Measurements from ENCODE around the gene APOL2.
"Not testable (repeated sequence)": the region's sequence is repeated elsewhere in the genome, so short reads cannot be mapped to it uniquely, and the experiment has no call there.

The APOL2 gene, protein sequence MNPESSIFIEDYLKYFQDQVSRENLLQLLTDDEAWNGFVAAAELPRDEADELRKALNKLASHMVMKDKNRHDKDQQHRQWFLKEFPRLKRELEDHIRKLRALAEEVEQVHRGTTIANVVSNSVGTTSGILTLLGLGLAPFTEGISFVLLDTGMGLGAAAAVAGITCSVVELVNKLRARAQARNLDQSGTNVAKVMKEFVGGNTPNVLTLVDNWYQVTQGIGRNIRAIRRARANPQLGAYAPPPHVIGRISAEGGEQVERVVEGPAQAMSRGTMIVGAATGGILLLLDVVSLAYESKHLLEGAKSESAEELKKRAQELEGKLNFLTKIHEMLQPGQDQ

DNA sequence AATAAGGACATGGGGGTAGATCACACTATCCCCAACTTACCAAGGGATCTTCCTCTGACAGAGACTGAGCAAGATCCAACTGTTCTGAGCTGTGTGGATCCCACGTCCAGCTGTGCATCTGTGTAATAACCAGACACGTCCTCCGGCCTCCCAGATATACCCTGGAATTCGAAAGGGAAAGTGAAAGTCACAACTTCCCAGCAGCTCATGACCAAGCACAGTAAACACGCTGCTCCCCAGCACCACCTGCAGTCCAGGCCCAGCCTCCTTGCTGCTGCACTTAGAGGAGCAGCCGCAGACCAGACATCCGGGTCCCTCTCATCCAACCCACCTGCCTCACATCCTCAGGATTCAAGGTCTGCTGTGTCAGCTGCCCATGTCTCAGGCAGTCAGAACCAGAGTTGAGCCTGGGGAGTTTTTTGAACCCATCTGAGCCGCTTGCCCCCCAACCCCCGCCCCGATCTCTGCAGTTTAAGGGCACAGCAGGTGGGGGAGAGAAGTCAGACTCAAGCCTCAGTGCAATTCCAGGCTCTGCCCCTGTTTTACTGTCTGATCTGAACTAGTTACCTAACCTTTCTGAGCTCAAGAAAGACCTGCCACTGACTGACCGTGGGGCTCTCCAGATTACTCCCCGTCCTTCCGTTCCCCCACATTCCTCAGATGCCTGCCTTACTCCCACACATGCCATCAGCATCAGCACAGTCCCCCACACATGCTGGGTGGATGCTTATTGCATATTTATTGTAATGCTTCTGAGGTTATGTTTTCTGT, at the start of gene APOL2:
Gene APOL2 (minus strand): TSS at position 127 of the 771 bp plus-strand sequence. CDS start 6,365 bp downstream, outside the sequence.
- DNase-seq: peak; percentile 70

DNA sequence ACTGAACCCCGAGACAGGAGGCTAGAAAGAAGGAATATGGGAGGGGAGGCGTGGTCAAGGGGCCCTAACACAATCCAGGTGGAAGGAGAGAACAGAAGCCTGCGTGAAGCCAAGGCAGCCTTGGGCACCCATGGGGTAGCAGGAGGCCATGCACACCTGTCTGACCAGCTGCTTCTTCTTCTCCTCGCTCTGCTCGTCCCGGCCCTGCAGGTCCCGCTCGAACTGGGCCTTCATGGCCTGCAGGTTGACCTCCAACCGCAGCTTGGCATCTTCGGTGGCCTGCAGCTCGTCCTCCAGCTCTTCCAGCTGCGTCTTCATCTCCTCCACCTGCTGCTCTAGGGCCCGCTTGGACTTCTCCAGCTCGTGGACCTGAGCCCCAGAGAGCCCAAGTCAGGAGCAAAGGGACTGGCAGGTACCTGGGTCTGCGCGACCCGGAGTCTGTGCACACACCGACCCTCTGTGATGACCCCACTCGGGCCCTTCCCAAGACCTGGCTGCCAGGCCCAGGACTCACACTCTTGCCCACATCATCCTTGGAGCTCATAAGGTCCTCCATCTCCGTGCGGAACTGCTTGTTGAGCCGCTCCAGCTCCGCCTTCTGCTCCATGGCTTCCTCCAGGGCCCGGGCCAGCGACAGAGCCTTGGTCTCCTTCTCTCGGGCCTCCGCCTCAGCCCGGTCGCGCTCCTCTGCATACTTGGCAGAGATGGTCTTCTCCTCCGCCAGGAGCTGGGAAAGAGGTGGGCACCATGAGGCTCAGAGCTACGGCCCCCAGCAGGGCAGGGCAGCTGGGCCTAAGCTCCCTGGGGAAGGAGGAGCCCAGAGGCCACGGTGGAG, 49.5 kb upstream of the APOL2 start:
- DNase-seq: no peak

DNA sequence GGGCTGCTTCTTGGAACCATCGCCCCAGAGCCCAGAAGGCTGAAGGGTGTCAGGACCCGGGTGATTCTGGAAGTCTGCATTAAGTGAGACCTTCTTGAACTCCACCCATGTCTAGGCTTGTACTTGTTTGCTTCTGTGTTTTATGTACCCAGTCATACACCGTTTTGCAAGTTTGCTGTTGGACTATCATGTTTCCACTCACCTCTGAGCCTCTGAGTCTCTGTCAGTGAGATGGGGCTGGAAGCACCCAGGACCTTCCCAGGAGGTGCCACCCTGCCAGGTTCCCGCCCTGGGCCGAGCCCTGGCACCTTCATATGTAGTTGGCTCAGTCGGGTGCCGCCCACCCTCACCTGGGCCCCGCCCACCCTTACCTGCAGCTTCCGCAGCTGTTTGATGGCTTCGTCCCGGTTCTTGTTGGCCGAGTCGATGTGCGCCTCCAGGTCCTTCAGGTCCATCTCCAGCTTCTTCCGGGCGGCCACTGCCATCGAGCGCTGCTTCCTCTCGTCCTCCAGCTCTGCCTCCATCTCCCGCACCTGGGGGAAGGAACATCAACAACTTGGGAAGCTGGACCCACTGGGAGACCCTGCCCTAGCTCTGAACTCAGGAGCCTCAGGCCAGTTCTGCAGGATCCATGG, 48.7 kb upstream of the APOL2 start:
- DNase-seq: no peak

DNA sequence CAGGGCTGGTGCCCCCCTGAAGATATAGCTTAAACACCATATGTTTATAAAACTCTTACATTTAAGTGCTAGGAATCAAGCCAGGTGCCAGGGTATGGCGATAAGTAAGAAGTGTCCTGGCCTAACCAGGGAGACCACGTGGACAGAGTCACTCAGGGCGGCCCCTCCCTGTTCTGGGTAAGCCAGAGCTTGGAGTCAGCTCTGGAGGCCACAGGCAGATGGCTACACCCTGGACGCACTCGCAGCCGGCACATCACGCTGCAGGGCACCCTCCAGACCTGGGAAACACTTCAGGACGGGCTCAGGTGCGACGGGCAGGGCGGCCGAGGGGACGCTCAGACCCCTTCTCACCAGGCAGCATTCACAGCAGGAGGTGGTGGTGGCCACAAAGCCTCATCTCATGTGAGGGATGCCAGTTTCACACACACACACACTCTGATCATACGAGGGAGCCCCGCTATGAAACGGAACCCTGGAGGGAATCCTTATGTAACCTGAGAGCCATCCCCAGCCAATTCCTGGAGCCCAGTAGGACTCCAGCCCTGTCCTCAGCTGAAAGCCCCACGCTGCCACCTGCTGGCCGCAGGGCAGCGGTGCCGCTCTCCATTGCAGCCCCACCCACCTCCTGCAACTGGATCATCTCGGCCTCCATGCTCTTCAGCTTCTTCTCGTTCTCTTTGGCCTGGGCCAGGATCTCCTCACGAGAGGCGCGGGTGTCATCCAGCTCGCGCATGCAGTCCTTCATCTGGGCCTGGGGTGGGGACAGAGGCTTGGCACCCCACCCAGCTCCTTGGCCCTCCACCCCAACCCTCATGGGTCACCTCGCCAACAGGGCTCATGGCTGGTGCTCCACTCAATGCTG, 47.0 kb upstream of the APOL2 start:
- no peak for DNase-seq

DNA sequence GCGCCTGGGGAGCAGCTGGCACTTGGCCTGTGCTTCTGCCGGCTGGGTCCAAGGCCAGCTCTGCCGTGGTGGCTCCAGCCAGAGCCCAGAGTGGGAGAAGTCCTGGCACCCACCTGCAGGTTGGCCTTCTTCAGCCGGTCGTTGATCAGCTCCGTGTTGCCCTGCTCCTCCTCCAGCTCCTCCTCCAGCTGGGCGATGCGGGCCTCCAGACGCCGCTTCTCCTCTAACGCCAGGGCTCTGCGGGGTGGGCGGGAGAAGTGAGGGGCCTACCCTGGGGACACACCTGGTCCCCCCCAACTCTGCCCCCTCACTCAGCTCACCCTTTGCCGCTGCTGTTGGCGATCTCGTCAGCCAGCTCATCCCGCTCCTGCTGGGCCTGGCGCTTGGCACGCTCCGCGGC, 46.2 kb upstream of the APOL2 start:
- DNase-seq: no peak

DNA sequence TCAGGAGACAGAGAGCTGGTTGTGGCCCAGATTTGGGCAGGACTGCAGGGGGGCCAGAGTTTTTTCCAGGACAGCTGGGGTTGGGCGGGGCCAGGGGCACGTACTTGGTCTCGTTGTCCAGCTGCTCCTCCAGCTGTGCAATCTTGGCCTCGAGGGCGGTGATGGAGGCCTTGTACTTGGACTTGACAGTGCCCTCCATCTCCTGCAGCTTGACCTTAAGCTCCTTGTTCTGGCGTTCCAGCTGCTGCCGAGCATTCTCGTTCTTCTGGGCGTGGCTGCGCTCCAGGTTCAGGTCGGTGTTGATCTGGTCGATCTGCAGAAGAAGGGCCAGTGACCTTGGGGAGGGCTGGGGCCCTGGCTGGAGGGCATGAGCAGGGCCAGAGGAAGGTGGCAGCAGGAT, 45.7 kb upstream of the APOL2 start:
- no peak for DNase-seq

DNA sequence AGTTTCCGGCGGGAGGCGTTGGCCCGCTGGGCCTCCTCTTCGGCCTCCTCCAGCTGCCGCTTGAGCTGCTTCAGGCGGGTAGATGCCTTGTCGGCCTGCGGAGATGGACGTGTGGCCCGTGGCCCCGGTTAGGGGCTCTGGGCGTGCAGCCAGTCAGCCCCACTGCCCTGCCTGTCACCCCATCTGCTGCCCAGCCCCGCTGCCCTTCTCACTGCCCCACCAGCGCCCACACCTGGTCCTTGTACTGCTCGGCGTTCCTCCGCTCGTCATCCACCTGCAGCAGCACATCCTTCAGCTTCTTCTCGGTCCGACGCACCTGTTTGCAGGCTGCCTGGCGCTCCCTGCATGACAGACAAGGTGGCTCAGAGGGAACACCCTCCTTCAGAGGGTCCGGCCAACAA, 44.8 kb upstream of the APOL2 start:
- no peak for DNase-seq

DNA sequence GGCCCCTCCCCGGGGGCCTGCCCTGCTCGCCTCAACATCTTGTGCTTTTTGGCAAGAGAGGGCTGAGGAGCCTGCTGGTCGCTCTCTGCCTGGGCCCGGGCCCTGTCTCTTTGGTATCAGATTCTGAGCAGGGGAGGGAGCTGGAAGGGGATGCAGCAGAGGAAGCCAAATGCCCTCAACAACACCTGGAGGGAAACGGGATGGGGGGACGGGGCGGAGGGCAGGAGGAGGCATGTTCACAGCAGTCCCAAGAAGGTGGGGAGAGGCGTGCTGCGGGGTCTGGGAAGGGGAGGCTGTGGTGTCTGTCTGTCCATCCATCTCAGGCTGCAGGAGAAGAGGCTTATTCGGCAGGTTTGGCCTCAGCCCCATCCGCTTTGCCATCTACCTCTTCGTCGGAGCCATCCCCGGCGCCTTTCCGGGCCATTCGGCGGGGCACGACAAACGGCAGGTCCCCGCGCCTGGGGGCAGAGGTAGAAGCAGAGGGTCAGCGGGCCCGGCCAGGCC, 43.1 kb upstream of the APOL2 start:
- DNase-seq: no peak

DNA sequence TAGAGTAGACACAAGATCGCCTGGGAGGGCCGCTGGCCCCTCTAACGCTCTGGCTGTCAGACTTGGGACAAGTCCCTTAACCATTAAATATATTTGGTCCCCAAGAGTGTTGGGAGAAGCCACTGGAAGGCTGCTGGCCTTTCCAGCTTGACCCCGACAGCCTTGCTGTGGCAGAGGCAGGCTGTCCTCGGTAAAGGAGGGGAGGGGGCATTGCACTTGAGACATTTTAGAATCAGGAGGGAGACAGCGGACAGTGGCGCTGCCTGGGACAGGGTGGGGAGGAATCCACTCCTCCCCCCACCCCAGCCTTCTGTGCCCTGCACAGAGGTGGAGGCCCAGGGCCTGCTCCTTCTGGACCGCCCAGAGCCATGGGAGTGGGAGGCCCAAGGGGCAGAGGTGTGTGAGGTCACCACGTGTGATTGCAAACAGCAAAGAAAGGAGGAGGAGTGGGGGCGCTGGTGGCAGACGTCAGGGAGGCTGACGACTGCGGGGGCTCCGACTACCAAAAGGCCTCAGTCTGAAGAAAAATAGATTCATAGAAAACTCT, 42.5 kb upstream of the APOL2 start:
- no peak for DNase-seq

DNA sequence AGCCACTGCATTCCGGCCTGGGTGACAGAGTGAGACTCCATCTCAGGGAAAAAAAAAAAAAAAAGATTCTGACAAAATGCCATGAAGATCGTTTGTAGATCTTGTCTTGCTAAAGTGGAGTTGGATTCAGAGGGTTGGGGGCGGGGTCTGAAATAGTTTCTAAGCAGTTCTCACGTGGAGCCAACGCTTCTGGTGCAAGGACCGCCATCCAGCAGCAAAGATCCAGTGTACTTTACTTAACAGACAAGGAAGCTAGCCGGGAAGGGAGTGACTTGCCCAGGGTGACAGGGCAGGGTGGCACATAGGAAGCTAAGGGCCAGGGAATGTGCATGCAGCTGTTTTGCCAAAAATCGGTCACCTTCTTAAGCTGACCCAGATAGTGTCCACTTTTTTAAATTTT, 41.1 kb upstream of the APOL2 start:
- DNase-seq: no peak

DNA sequence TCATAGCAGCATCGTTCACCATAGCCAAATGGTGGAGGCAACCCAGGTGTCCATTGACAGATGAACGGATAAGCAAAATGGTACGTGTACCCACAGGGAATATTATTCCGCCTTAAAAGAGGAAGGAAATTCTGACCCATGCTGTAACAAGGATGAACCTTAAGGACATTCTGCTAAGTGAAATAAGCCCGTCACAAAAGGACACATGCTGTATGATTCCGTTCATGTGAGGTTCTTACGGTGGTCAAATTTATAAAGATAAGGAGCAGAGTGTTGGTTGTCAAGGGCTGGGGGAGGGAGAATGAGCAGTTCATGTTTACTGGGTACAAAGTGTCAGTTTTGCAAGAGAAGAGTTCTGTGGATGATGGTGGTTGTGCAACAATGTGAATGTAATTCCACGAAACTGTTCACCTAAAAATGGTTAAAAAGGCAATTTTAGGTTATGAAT, 39.9 kb upstream of the APOL2 start:
- DNase-seq: no peak

DNA sequence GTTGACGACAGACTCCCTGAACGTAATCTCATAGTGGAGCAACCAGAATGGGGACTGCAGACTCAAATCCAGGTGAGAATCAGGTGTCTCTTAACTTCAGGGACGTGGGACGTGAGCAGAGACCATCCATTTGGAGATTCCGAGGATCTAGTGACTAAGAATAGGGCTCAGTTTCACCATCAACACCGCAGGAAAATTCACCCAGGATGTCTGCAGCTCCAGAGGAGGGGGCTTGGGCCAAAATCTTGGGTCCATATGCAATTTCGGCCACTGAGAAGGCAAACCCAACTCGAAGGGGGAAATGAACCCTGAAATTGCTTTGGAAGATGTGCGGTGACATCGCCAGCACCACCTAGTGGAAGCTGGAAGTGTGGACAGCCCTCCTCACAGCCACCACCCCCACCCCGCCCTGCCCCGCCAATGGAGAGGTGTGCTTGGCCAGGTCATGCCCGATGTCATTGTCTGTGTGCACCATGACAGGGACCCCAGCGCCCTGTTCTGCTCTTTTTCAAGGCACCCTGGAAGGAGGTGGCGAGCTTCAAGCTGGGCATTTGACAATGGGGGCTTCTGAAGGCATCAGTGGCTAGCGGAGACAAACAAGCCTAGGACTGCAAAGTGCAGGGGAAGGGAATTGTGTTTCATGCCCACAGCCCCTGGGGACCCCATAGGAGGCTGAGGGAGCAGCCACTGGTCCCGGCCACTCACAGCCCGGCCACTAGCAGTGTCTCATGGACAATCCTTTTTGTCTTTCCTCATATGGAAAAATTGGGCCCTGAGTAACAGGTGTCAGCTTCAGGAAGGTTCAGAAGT, 38.4 kb upstream of the APOL2 start:
- no peak for DNase-seq

DNA sequence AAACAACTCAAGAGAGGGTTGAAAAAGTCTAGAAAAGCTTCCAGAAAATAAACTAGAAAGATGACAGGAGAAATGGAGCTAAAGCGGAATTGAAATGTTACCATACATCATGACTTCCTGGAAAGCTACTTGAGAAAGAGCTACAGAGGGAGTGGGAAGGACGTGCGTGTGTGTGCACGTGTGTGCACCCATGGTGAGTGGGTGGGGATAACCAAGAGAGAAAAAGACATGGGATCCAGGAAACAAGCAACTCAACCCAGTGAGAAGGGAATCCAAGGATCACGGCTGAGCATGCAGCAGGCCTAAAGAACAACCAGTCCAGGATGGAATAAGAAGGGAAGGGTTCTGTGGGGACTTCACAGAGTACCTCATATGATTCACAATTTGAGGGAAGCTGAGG, 35.2 kb upstream of the APOL2 start:
- DNase-seq: no peak

DNA sequence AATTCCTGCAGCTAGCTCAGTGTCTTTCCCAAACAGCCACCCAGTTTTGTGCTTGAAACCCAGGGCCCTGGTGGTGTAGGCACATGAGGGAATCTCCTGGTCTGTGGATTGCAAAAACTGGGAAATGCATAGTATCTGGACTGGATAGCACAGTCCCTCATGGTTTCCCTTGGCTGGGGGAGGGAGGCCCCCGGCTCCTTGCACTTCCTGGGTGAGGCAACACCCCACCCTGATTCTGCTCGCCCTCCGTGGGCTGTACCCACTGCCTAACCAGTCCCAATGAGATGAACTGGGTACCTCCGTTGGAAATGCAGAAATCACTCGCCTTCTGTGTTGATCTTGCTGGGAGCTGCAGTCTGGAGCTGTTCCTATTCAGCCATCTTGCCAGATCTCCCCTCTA, 32.6 kb upstream of the APOL2 start:
- DNase-seq: not testable (repeated sequence)

DNA sequence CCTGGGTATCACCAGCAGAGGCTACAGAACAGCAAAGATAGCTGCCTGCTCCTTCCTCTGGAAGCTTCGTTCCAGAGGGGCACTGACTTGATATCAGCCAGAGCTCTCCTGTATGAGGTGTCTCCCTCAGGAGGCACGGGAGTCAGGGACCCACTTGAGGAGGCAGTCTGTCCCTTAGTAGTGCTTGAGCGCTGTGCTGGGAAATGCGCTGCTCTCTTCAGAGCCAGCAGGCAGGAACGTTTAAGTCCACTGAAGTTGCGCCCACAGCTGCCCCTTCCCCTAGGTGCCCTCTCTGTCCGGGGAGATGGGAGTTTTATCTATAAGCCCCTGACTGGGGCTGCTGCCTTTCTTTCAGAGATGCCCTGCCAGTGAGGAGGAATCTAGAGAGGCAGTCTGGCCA, 31.9 kb upstream of the APOL2 start:
- not testable (repeated sequence) for DNase-seq

DNA sequence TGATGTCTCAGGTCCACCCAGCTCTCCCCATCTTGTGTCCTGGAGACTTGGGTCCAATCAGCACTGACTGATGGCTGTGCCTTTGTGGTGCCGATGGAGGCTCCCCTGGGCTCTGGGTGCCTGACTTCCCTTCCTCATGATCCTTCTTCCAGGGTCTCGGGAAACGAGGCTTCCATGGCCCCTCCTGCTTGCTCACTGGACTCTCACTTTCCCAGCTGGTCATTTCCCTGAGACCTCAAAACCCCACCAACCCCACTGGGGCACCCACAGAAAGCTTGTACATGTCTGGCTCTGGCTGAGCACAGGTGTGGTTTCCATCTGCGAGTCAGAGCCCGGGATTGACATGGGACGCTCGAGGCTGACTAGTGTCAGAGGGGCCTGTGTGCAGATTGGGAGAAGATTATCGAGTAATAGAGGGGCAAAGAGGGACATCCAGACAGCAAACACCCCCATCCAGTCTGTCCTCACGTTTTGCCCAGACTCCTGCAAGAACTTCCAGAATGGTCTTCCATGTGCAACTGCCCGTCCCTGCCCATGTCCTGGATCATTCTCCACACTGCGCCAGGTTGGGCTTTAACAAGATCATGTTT, 28.7 kb upstream of the APOL2 start:
- DNase-seq: no peak

DNA sequence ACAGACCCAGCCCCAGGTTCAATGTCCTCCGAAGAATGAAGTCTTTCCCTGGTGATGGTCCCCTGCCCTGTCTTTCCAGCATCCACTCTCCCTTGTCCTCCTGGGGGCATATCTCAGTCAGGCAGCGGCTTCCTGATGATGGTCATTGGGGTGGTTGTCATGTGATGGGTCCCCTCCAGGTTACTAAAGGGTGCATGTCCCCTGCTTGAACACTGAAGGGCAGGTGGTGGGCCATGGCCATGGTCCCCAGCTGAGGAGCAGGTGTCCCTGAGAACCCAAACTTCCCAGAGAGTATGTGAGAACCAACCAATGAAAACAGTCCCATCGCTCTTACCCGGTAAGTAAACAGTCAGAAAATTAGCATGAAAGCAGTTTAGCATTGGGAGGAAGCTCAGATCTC, 27.7 kb upstream of the APOL2 start:
- DNase-seq: no peak

DNA sequence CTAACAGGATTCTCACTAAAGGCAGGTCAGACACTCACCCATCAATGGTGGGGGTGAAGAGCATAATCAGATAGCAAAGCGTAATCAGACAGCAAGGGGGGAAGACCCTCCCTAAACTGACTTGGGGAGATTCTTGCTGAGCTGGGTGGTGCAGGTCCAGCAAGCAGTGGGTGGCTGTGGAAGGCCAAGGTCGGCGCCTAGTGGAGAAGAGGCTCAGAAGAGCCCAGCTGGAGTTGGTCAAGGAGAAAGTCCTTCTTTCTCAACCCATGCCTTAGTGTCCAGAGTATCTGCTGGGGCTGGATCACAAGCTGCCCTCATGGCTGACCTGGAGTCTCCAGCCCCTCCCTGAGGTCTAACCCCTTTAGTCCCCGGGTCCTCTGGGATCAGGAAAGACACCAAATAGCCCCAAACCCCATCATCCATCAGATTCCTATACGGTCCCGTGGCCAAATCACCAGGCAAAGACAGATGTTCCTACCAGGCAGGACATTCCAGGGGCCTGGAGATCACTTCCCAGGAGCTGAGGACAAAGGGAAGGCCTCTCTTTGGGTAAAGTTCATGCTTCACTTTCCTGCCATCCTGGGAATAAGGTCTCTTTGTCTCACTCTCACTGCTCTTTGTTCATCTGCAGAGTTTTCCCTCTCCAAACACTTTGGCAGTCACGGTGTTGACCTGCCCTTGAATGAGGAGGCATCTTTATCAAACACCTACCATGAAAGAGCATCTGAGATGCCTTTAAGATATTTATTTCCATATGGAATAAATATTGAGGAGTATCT, 24.7 kb upstream of the APOL2 start:
- not testable (repeated sequence) for DNase-seq

DNA sequence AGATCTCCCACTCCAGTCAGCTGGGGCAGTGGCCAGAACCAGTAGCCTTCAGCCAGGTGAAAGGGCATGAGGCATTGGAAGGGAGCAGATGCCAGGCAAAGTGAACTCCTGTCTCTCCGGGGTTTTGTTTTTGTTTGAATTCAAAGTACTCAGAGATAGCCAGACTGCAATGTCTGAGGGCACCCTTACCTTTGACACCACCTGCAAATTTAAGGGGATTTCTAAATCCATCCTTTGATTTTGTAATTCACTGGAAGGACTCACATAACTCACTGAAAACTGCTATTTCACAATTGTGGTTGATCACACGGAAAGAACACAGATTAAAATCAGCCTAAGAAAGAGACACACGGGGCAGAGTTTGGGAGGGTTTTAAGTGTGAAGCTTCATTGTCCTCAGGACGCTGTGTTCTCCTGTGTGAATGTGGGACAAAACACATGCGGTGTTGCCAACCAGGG, 23.9 kb upstream of the APOL2 start:
- DNase-seq: not testable (repeated sequence)
